Stomach (tissue), 9 donors: ENCODE results near the gene ZNF133. TPM values are rescaled to one million over a fixed set of nuclear protein-coding genes. Genes with fewer than 3 reads are reported as not detected.

Experiments
- DNase-seq, 2 donors: peaks; one replicate each; pipeline versions ENCODE4 v3.0.0 to v3.0.0-alpha.2; 2013 to 2019
- H3K27ac ChIP-seq, 5 donors: fragments of 200-600 bp in 4 of 5; sonication (generic) in 4 of 5; one replicate each; pipeline ENCODE4 v1.5.1; 2013 to 2019; ENCODE audit warnings: mild to moderate bottlenecking in 1 of 5, moderate library complexity in 1 of 5
- H3K27me3 ChIP-seq, 3 donors: fragments of 200-600 bp; sonication (generic); one replicate each; pipeline ENCODE4 v1.5.1; 2017 to 2019; ENCODE audit warnings: mixed run types in 1 of 3
- H3K36me3 ChIP-seq, 4 donors: fragments of 200-600 bp; sonication (generic); 1 replicate in 3 of 4; 2 replicates in 1 of 4; pipeline ENCODE4 v1.5.1; 2016 to 2019
- H3K4me1 ChIP-seq, 4 donors: fragments of 200-600 bp; sonication (generic); one replicate each; pipeline ENCODE4 v1.5.1; 2016 to 2019
- H3K4me3 ChIP-seq, 4 donors: fragments of 200-600 bp; sonication (generic) in 3 of 4; one replicate each; pipeline ENCODE4 v1.5.1; 2016 to 2019; ENCODE audit warnings: mild to moderate bottlenecking in 1 of 4
- H3K9me3 ChIP-seq, 4 donors: fragments of 200-600 bp; sonication (generic); one replicate each; pipeline ENCODE4 v1.5.1; 2016 to 2019
- EP300 ChIP-seq: sonication (generic); formaldehyde crosslinking; IDR thresholded peaks from one replicate; pipeline ENCODE4 v1.6.1; 2017; ENCODE audit warnings: antibody characterized with exemption
- POLR2A ChIP-seq, 4 donors: fragments of 450-650 bp; IDR thresholded peaks; one replicate each; pipeline ENCODE4 v1.6.1; 2016; ENCODE audit warnings: antibody characterized with exemption in 4 of 4, control low read depth in 2 of 4, mild to moderate bottlenecking in 1 of 4, moderate library complexity in 1 of 4
- POLR2AphosphoS5 ChIP-seq, 3 donors: sonication (generic); formaldehyde crosslinking; IDR thresholded peaks; one replicate each; pipeline ENCODE4 v1.6.1; 2016; ENCODE audit warnings: antibody characterized with exemption in 3 of 3
- WGBS, 5 donors: extraction: QIAGEN DNeasy Blood & Tissue Kit in 3 of 5; methylation state at CpG; one replicate each; pipeline versions ENCODE4 v1.1.5 to v1.1.7; 2013 to 2018; 5-methylcytosine and 5-hydroxymethylcytosine counted together
- intact Hi-C: fragments of 100-400 bp; cut with DNase I; formaldehyde crosslinking; loops from one replicate; pipeline ENCODE4 v1.15.1; 2023; ENCODE audit warnings: low total_unique reads
- polyA plus RNA-seq, 3 donors: library from polyadenylated mRNA; stranded (reverse); fragments of 200-250 nt; gene quantifications; one replicate each; pipeline ENCODE4 v1.2.3, GENCODE V29; 2013
- total RNA-seq, 5 donors: library from RNA; depleted of rRNA; stranded (reverse); fragments of >200 nt; gene quantifications; one replicate each; pipeline versions ENCODE4 v1.1.0 to v1.2.3, GENCODE V29; 2014 to 2016
- TF ChIP-seq, protein P1 (sequence below), 7 experiments: fragments of 450-650 bp in 4 of 7; fragments of 200-600 bp in 3 of 7; sonication (generic) in 3 of 7; IDR thresholded peaks; one replicate each; pipeline ENCODE4 v1.5.1; 2016 to 2019; ENCODE audit warnings: antibody characterized with exemption in 7 of 7, control low read depth in 2 of 7, mild to moderate bottlenecking in 1 of 7
- donor health status: healthy with polysubstance abuse.
- donor health status: Bipolar disorder and iron deficiency.
- donor health status: healthy.

The ZNF133 gene
- total and polyA plus RNA-seq, 8 donors = 3.5 to 48.2 (median 13.9) TPM

DNA sequence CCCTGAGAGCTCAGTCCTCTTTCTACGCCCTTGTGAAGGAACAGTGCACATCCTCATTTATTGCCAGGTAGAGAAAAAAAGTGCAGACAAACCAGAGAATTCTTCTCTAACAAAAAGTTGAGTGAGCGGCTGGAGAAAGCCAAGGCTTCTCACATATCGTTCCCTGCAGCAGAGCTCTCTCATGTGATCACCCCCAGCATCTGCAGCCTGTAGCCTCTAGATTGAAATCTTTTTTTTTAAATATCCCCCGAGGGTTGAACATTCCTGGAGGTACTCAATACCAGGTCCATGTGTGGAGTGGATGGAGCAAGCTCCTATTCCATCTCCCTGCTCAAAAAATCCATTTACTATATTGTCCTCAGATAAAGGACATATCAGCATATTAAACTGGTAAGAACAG lies 22.9 kb upstream of the ZNF133 start:
- H3K9me3 ChIP-seq = no peaks in the 10 kb centered on the region
- TF ChIP-seq POLR2A (IDR thresholded peaks at IDR 0.05) = no peak
- no peak for DNase-seq
- no peaks in the 10 kb centered on the region for H3K36me3 ChIP-seq
- intact Hi-C loops = no loop called here
- peaks cover 0 to 16% (median 4%) of the 10 kb centered on the region in 3 donors for H3K27me3 ChIP-seq
- H3K4me1 ChIP-seq = no peaks in the 10 kb centered on the region
- WGBS, 5 donors = 43 to 57% (median 52%) methylated on average over 4 of the region's 4 CpGs
- no peak overlapping the region for H3K27ac ChIP-seq
- no peak overlapping the region for H3K4me3 ChIP-seq

DNA sequence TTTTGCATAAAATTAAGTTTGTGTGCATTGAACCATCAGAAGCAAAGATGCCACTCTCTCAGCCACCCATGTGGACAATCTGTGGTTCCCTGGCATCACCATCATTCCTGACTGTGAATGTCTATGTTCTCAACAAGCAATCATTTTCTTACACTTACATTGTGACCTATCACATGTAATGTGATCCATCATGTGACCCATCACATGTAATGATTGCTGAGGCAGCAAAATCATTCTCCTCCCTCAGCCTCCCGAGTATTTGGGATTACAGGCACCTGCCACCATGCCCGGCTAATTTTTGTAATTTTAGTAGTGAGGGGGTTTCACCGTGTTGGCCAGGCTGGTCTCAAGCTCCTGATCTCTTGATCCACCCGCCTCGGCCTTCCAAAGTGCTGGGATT lies 22.0 kb upstream of the ZNF133 start:
- H3K36me3 ChIP-seq = no peaks in the 10 kb centered on the region
- TF ChIP-seq EP300 (no peak), POLR2AphosphoS5 (IDR thresholded peaks at IDR 0.05) (no peak), POLR2A (IDR thresholded peaks at IDR 0.05) (no peak)
- TF ChIP-seq, protein P1, sequence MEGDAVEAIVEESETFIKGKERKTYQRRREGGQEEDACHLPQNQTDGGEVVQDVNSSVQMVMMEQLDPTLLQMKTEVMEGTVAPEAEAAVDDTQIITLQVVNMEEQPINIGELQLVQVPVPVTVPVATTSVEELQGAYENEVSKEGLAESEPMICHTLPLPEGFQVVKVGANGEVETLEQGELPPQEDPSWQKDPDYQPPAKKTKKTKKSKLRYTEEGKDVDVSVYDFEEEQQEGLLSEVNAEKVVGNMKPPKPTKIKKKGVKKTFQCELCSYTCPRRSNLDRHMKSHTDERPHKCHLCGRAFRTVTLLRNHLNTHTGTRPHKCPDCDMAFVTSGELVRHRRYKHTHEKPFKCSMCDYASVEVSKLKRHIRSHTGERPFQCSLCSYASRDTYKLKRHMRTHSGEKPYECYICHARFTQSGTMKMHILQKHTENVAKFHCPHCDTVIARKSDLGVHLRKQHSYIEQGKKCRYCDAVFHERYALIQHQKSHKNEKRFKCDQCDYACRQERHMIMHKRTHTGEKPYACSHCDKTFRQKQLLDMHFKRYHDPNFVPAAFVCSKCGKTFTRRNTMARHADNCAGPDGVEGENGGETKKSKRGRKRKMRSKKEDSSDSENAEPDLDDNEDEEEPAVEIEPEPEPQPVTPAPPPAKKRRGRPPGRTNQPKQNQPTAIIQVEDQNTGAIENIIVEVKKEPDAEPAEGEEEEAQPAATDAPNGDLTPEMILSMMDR (IDR thresholded peaks at IDR 0.05) = no peak
- no peaks in the 10 kb centered on the region for H3K9me3 ChIP-seq
- WGBS, 5 donors = 75 to 87% (median 81%) methylated on average over 5 of the region's 5 CpGs
- no peak overlapping the region for H3K27ac ChIP-seq
- H3K27me3 ChIP-seq = peaks cover 0 to 16% (median 4%) of the 10 kb centered on the region in 3 donors
- no peak for DNase-seq
- no peaks in the 10 kb centered on the region for H3K4me1 ChIP-seq
- intact Hi-C loops = no loop called here
- no peak overlapping the region for H3K4me3 ChIP-seq

DNA sequence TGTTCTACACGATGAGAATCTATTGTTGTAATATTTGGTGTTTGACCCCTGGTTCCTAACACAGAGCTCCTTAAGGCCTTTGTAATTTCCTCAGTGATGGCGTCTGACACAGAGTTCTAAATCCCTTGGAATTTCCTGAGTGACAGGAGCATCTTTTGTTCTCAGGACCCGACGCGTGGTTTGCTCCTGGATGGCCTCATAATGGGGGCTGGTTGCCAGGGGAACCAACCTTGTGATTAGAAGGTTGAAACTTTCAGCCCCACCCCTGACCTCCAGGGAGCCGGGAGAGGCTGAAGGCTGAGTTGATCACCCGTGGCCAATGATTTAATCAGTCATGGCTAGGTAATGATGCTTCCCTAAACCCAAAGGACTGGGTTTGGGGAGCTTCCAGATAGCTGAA lies 20.5 kb upstream of the ZNF133 start:
- DNase-seq = no peak
- TF ChIP-seq EP300 (no peak), POLR2A (IDR thresholded peaks at IDR 0.05) (no peak), POLR2AphosphoS5 (IDR thresholded peaks at IDR 0.05) (no peak)
- TF ChIP-seq, protein P1 (IDR thresholded peaks at IDR 0.05) = no peak
- intact Hi-C loops = no loop called here
- Histone ChIP-seq H3K27ac (no peak overlapping the region), H3K27me3 (peaks cover 0 to 21% (median 4%) of the 10 kb centered on the region in 3 donors), H3K4me1 (no peaks in the 10 kb centered on the region), H3K4me3 (no peak overlapping the region), H3K9me3 (no peaks in the 10 kb centered on the region), H3K36me3 (no peaks in the 10 kb centered on the region)
- WGBS, 5 donors = 12 to 42% (median 19%) methylated on average over 6 to 7 of the region's 7 CpGs

DNA sequence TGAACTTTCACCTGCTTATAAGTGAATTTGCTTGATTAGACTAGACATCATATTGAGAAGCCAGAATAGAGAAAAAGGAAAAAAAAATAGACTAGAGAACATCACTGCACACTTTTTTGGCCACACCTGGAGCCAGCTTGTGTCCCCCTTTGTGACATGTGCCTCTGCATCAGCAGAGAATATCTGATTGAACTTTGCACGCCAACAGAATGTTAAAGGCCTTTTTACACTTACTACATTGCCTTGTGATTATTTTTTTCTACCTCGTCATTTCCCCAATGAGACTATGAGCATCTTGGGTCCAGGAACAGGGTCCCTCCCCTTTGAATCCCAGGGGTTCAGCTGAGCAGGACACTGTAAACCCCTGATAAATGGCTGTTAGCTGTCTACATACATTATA lies 17.2 kb upstream of the ZNF133 start:
- intact Hi-C loops = no loop called here
- Histone ChIP-seq H3K4me3 (no peak overlapping the region), H3K27me3 (peaks cover 0 to 35% (median 4%) of the 10 kb centered on the region in 3 donors), H3K4me1 (no peaks in the 10 kb centered on the region), H3K36me3 (no peaks in the 10 kb centered on the region), H3K27ac (no peak overlapping the region), H3K9me3 (no peaks in the 10 kb centered on the region)
- TF ChIP-seq EP300 (no peak), POLR2AphosphoS5 (IDR thresholded peaks at IDR 0.05) (no peak), POLR2A (IDR thresholded peaks at IDR 0.05) (no peak)
- TF ChIP-seq, protein P1 (IDR thresholded peaks at IDR 0.05) = no peak
- 58 to 73% (median 64%) methylated on average over 2 of the region's 2 CpGs for WGBS, 5 donors
- DNase-seq = no peak

DNA sequence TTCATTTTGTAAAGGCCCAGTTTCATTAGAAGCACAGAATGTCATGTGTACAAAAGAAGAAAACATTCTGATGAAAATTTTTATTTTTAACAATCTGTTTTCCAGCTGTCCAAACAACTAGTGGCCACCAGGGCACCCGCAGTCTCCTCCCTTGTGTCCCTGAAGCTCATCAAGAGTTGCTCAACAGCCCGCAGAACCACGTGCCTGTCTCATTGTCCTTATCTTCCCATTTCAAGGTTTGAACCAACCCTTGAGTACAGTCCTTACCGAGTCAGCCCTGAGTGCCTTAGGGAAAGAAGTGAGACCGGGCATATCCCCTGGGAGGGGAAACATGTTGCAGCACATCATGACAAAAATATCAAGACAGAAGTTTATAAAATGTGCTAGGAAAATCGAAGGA lies 15.9 kb upstream of the ZNF133 start:
- no peaks in the 10 kb centered on the region for H3K36me3 ChIP-seq
- TF ChIP-seq, protein P1 (IDR thresholded peaks at IDR 0.05) = no peak
- TF ChIP-seq POLR2A (IDR thresholded peaks at IDR 0.05) (no peak), EP300 (no peak), POLR2AphosphoS5 (IDR thresholded peaks at IDR 0.05) (no peak)
- no peaks in the 10 kb centered on the region for H3K9me3 ChIP-seq
- peaks cover 0 to 35% (median 4%) of the 10 kb centered on the region in 3 donors for H3K27me3 ChIP-seq
- peaks cover 0 to 6% (median 0%) of the 10 kb centered on the region in 4 donors for H3K4me1 ChIP-seq
- DNase-seq = no peak
- no peak overlapping the region for H3K4me3 ChIP-seq
- H3K27ac ChIP-seq = no peak overlapping the region
- intact Hi-C loops = no loop called here
- 50 to 69% (median 60%) methylated on average over 6 of the region's 6 CpGs for WGBS, 5 donors
